CD4-positive, alpha-beta T cell treated with Interleukin-6 at 100 ng/mL for 8 hours (primary cell): ENCODE measurements around the gene MANBA.

Source experiments
- DNase-seq: peaks from one replicate; pipeline ENCODE4 v3.0.0-alpha.2; 2020; ENCODE audit warnings: mixed read lengths, low spot score

MANBA gene

DNA sequence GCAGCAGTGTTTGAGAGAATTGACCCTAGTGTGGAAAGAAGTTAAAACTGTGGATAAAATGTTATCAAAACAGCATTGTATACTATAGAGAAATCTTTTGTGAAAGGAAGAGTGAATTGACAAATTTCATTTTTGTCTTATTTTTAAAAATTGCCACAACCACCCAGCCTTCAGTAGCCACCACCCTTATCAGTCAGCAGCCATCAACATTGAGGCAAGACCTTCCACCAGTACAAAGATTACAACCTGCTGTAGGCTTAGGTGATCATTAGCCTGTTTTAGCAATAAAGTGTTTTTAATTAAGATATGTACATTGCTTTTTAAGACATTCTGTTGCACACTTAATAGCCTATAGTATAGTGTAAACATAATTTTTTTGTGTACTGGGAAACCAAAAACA is 168.5 kb downstream of the MANBA start:
- DNase-seq = no peak

GRCh38 chr4:102589743-102590142 is 171.0 kb downstream of the MANBA start:
- no peak for DNase-seq

DNA sequence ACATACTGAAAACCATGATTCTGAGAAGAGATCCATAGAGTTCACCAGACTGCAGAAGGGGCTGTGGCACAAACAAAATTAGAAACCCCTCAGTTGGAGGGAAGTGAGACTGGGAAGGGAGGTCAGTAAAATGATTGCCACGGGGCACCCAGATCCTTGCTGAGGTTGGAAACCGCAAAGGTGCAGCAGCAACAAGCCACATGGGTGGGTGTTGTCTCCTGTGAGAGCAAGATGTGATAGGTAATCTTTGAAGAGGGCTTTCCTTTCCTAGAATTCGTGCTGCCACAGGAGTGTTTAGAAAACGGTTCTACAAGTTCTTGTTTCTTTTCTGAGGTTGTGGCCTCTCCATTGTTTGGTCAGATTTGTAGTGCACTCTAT is 174.1 kb downstream of the MANBA start:
- DNase-seq = peak; percentile 44

GRCh38 chr4:102586002-102586643 is 174.6 kb downstream of the MANBA start:
- DNase-seq = no peak

DNA sequence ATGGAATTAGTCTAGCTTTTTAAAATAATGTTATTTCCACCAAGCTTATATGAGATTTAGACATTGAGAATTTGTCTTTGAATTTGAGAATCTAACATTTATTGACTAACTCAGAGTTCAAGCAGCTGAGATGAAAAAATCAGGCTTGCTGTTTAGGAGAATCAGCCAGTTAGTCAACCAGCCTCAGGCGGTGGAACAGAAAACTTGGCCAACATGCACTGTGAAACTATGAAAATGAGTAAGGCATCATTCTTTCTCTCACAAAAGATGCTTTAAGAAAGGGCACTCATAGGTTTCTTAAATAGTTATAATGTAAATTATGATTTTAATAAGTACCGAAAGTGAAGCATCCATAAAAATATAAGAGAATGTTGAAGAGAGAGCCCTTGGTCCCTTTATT is 175.4 kb downstream of the MANBA start:
- DNase-seq = no peak

DNA sequence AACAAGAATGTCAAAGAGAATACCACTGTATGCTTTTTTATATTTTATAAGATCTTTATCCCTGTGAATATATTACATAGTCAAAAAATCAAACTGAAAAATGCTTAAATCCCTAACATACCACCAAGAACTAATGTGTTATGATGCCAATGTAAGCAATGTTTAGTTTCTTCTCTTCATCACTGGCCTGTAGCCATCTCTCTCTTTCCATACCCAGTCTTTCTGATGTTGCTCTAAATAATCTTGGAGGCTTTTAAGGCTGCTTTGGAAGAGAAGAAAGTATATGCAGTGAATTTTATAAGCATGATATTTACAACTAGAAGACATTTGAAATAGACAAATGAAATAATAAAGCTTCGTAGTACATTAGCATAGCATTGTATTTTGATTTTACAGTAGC is 176.7 kb downstream of the MANBA start:
- DNase-seq = no peak
